ENCODE data around the gene DHRS3.

GRCh38 chr1:12587981-12588640 lies 29.9 kb downstream of the DHRS3 start:
- TF ChIP-seq, protein P1, sequence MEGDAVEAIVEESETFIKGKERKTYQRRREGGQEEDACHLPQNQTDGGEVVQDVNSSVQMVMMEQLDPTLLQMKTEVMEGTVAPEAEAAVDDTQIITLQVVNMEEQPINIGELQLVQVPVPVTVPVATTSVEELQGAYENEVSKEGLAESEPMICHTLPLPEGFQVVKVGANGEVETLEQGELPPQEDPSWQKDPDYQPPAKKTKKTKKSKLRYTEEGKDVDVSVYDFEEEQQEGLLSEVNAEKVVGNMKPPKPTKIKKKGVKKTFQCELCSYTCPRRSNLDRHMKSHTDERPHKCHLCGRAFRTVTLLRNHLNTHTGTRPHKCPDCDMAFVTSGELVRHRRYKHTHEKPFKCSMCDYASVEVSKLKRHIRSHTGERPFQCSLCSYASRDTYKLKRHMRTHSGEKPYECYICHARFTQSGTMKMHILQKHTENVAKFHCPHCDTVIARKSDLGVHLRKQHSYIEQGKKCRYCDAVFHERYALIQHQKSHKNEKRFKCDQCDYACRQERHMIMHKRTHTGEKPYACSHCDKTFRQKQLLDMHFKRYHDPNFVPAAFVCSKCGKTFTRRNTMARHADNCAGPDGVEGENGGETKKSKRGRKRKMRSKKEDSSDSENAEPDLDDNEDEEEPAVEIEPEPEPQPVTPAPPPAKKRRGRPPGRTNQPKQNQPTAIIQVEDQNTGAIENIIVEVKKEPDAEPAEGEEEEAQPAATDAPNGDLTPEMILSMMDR (IDR thresholded peaks at IDR 0.05) = no peak
- no peak for TF ChIP-seq POLR2A (IDR thresholded peaks at IDR 0.05)
- no peak for TF ChIP-seq EP300 (IDR thresholded peaks at IDR 0.05)
